Renal cortical epithelial cell (primary cell): Measurements from ENCODE around the gene ALDH1B1. TPM values are rescaled to one million over a fixed set of nuclear protein-coding genes. Genes with fewer than 3 reads are reported as not detected.

Source experiments
- DNase-seq: peaks from one replicate; pipeline ENCODE4 v3.0.0-alpha.2; 2011; ENCODE audit warnings: low read depth
- total RNA-seq: library from RNA; depleted of rRNA; stranded (reverse); fragments of >200 nt; gene quantifications from 2 replicates; pipeline ENCODE4 v1.2.3, GENCODE V29; 2014

Gene ALDH1B1
- total RNA-seq, 1 donor from 2014 or later = 43.2 TPM

DNA sequence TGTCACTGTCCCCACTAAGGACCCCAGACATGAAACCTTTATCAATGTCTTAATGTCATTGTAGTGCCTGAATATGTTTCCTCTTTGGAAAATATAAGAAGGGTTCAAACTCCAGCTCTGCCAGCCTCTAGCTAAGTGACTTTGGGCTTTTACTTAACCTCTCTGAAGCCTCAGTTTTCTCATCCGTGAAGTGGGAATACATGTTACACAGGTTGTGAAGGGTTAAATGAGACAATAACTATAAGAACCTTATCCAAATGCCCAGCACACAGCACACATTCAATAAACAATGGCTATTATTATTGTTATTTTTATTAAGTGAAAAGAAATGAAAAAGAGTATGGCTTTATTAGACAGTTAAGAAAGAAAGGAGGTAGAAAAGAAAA, 47.4 kb downstream of the ALDH1B1 start:
- DNase-seq = no peak

DNA sequence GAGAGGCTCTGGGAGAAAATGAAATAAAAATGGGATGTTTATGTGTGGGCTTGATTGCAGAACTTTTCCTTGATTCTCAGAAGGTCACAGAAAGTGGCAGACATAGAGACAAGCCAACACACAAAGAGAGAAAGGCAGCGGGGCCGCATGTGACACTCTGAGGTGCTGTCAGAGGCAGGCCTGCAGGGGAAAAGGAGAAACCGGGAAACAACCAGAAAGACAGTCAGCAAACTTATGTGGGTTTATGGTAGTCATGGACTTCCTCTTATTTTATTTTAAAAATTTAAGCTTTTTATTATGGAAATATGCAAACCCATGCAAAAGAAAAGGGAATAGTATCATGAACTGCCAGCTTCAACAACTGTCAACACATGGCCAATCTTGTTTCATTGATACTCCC, 48.0 kb downstream of the ALDH1B1 start:
- no peak for DNase-seq

DNA sequence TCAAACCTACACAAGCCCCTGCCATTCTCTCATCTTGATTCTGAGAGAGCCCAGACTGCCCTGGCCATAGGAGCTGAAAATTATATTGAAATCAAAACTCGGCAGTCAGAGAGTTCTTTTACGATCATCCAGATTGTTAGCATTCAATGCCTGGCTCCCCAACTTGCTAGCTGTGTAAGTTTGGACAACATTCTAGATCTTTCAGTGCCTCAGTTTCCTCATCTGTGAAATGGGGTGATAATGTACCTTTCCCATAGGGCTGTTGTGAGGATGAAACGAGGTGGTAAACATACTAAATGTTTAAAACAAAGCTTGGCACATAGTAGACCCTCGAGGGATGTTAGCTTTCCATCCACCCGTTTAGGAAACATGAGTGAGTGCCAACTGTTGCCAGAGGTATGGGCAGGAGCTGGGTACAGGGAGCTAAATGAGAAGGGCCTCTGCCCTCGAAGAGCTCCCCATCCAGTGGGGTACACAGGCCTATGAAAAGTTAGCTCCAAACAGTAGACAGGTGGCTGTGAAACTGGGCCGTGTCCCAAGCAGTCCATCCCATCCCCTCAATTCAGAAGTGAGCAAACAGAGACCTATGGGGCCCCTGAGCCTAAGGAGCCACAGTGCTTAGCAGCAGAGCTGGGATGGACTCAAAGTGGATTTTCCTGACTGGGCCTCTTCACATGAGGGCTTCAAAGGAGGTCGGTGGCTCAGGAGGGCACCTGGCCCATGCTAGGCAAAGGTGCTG, 49.0 kb downstream of the ALDH1B1 start:
- DNase-seq = no peak

DNA sequence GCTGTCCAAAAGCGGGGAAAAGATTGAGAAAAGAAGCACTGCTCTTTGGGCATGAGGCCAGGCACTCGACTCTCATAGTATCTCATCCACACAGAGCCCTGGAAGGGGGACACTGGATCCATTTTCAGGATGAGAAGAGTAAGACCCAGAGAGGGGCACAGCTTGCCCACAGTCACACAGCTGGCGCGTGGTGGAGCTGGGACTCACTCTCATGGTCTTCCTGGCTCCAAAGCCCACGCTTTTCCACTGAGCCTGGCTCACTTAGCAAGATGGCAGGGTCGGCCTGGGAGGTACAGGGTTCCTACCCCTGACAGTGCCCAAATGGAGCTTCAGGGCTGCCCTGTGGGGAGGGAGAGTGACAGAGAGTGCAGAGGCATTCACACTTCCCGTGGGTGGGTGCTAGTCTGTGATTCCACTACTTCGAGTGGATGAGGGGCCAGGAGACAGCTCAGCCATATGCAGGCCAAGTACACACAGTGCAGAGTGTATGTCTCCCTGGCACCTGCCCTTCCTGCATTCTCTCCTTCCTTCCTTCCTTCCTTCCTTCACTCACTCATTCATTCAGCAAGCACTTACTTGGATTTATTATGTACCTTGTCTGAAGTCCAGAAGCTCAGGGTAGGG, 50.1 kb downstream of the ALDH1B1 start:
- DNase-seq = no peak

DNA sequence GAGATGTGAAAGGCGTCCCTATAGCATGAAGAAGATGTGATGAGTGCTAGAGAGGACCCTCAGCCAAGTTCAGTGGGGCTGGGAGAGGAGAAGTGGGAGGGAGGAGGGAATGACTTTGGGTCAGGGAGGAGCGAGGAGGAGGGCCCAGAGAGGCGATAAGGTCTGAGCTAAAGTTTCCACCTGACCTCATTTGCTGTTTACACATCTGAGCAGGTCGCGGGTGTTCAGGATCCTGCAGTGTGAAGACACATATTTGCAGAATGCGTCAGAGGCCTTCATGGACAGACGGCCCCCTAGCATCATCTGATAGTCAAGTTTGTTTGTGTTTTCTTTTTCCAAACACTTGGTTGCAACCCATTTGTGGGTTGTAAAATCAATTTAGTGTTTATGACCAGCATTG, 50.7 kb downstream of the ALDH1B1 start:
- DNase-seq = peak; percentile 35

DNA sequence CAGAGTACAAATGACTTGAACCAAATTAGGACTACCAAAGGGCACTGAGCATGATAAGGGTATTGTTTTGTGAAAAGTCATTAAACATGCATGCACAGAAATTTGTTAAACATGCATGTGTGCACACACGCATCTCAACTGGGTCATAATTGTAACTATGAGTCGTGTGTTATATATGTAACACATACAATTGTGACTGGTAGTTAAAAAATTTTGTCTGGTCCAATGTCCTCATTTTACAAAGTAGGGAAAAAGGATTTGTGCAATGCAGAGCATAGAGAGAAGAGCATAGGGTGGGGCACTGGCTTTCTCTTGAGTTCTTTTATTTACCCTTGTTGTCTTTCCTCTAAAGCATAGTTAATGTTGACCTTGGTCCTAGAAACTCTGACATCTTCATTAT, 51.1 kb downstream of the ALDH1B1 start:
- no peak for DNase-seq

DNA sequence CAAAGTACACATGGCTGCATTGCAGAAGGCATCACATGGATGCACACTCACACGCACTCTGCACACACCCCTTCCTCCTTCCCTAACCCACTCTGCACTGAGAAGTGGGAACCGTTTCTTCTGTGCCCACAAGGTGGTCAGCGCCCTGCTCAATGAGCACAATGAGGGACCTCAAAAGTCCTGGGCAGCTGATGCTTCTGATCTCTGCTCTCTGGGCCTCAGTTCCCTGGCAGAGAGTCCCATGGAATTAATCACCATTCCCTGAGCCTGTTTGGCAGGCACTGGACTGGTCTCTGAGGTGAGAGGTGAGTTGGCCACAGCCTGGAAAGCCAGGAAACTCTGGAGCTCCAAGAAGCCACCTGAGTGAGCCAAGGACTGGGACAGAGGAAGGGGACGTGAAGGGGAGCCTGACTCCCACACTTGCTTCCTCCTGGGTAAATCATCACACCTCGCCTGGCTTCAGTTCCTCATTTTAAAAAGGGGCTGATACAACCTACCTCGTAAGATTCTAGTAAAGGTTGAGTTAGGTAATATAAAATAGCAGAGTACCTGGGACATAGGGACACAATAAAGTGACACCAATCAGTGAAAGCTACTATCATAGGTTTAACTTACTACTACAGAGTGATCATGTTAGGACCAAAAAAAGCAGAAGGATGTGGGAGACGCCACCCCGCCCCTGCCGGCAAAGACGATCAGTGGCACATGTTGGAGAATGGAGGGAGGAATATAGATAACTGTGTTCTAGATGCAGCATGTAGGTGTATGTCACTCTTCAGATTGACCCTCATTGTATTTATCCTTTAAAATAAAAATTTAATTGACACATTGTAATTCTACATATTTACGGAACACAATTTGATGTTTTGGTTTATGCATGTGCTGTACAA, 52.9 kb downstream of the ALDH1B1 start:
- DNase-seq = no peak

DNA sequence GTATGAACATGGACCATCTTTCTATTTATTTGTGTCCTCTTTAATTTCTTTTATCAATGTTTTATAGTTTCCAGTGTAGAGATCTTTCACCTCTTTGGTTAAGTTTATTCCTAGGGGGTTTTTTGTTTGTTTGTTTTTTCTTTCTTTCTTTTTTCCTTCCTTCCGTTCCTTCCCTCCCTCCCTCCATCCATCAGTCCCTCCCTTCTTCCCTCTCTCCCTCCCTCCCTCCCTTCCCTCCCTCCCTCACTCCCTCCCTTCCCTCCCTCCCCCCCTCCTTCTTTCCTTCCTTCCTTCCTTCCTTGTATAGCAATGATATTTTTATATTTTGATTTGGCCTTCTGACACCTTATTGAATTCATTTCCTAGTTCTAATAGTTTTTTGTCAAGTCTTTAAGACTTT, 55.2 kb downstream of the ALDH1B1 start:
- no peak for DNase-seq

Other genes starting within 250 kb of the ALDH1B1 start
- gene IGFBPL1, start 31.8 kb downstream of the ALDH1B1 start, total RNA-seq = 0.65 and 3.6 TPM in 2 replicates
- gene ANKRD18A, start 227.9 kb downstream of the ALDH1B1 start, total RNA-seq = 2.6 and 3.8 TPM in 2 replicates